ENCODE results near the gene AKR1B15. TPM values are rescaled to one million over a fixed set of nuclear protein-coding genes. Genes with fewer than 3 reads are reported as not detected.

AKR1B15 gene
- total and polyA plus RNA-seq, 2 experiments from 2014 or later: not detected

DNA sequence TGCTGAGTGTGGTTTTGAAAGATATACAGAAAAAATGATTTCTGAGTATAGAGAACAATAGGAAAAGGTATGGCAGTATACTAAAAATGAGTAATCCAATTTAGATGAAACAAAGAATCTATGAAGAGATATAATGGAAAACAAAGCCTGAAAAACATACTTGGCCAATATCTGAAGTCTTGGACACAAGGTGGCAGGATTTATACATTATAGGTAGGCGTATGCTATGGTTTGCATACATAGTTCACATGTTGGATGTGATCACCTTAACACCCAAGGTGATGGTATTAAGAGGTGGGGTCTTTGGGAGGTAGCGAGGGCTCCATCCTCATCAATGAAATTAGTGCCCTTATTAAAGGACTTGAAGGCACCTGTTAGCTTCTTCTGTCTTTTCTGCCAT lies 63.3 kb downstream of the AKR1B15 start:
- H3K36me3 ChIP-seq (ENCODE audit: insufficient read depth): no peaks in the 10 kb centered on the region
- H4K20me1 ChIP-seq (replicated peaks; ENCODE audit: insufficient read depth): no peaks in the 10 kb centered on the region
- no peaks in the 10 kb centered on the region for H3K9me3 Mint-ChIP-seq
- H2AFZ ChIP-seq: no peak overlapping the region
- no peaks in the 10 kb centered on the region for H3K4me1 Mint-ChIP-seq
- no peaks in the 10 kb centered on the region for H3K36me3 Mint-ChIP-seq (ENCODE audit: low read depth)
- H3K27me3 ChIP-seq (ENCODE audit: insufficient read depth): no peaks in the 10 kb centered on the region
- TF ChIP-seq JUNB (IDR thresholded peaks at IDR 0.05; ENCODE audit: unreplicated experiment) (no peak), NANOG (IDR thresholded peaks at IDR 0.05; ENCODE audit: borderline replicate concordance) (no peak), POLR2AphosphoS5 (IDR thresholded peaks at IDR 0.05; ENCODE audit: low read depth) (no peak), ZNF114 (CRISPR knock-in tag; IDR thresholded peaks at IDR 0.05) (no peak), ZNF331 (CRISPR knock-in tag; IDR thresholded peaks at IDR 0.05; ENCODE audit: low read depth) (no peak), EZH2phosphoT487 (IDR thresholded peaks at IDR 0.05; ENCODE audit: unreplicated experiment) (no peak)
- TF ChIP-seq, protein P1, sequence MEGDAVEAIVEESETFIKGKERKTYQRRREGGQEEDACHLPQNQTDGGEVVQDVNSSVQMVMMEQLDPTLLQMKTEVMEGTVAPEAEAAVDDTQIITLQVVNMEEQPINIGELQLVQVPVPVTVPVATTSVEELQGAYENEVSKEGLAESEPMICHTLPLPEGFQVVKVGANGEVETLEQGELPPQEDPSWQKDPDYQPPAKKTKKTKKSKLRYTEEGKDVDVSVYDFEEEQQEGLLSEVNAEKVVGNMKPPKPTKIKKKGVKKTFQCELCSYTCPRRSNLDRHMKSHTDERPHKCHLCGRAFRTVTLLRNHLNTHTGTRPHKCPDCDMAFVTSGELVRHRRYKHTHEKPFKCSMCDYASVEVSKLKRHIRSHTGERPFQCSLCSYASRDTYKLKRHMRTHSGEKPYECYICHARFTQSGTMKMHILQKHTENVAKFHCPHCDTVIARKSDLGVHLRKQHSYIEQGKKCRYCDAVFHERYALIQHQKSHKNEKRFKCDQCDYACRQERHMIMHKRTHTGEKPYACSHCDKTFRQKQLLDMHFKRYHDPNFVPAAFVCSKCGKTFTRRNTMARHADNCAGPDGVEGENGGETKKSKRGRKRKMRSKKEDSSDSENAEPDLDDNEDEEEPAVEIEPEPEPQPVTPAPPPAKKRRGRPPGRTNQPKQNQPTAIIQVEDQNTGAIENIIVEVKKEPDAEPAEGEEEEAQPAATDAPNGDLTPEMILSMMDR (conservative IDR thresholded peaks at IDR 0.05; ENCODE audit: low read depth in 2 of 2): 0 out of 4 replicates have a peak, but pooled peaks of 1 of the 2 experiments have one; percentile 9
- peaks cover 9% of the 10 kb centered on the region for H3K9me2 ChIP-seq (ENCODE audit: insufficient read depth)
- H3K4me1 ChIP-seq (ENCODE audit: insufficient read depth): no peaks in the 10 kb centered on the region
- no peak overlapping the region for H3K4me2 ChIP-seq
- no peak overlapping the region for H3K27ac Mint-ChIP-seq
- DNase-seq (ENCODE audit: low spot score) (no peak), ATAC-seq (no peak)
- H3K27ac ChIP-seq (ENCODE audit: low read depth): no peak overlapping the region
- H3K4me3 ChIP-seq: no peak overlapping the region
- H3K4me3 Mint-ChIP-seq: no peak overlapping the region
- no peaks in the 10 kb centered on the region for H3K79me2 ChIP-seq (replicated peaks; ENCODE audit: insufficient read depth)
- H3K27me3 Mint-ChIP-seq (ENCODE audit: insufficient read depth, low read depth, poor library complexity): no peaks in the 10 kb centered on the region
- H3F3A ChIP-seq (replicated peaks; ENCODE audit: low read depth): no peaks in the 10 kb centered on the region

DNA sequence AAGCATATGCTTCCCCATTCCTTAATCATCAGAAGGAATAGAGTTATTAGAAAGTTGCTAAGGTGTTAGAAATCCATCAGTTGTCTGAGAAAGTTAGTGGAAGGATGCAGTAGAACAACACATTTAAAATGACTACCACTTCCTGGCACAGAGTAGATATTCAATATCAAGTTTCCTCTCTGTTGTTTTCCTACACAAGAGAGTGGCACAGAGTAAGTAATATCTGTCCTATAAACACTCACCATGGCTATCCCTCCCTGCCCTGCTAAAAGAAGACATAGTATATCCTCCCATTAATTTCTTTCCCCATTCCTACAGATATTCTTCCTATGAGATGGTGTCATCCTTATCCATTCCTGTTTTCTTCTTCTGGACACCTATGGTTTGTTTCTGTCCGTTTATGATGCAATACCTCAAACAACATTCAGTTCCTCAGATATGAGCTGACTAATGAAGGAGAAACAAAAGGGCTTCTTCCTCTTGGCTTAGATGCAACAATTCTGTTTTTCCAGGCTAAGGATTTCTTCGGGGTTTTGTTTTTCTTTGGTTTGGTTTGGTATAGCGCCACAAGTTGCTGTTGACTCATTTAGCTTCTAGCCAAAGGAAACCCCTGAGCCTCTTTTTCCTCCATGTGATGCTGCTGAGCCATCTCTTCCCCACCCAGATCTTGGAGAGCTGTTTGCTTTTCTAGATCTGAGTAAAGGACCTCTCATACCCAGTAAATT lies 64.9 kb downstream of the AKR1B15 start:
- peaks cover 9% of the 10 kb centered on the region for H3K9me2 ChIP-seq (ENCODE audit: insufficient read depth)
- DNase-seq (ENCODE audit: low spot score) (no peak), ATAC-seq (no peak)
- no peaks in the 10 kb centered on the region for H3K79me2 ChIP-seq (replicated peaks; ENCODE audit: insufficient read depth)
- H3K27me3 ChIP-seq (ENCODE audit: insufficient read depth): no peaks in the 10 kb centered on the region
- H4K20me1 ChIP-seq (replicated peaks; ENCODE audit: insufficient read depth): no peaks in the 10 kb centered on the region
- no peaks in the 10 kb centered on the region for H3K4me1 Mint-ChIP-seq
- no peaks in the 10 kb centered on the region for H3K36me3 ChIP-seq (ENCODE audit: insufficient read depth)
- no peaks in the 10 kb centered on the region for H3K36me3 Mint-ChIP-seq (ENCODE audit: low read depth)
- no peaks in the 10 kb centered on the region for H3K4me1 ChIP-seq (ENCODE audit: insufficient read depth)
- no peaks in the 10 kb centered on the region for H3K9me3 Mint-ChIP-seq
- H2AFZ ChIP-seq: no peak overlapping the region; the same call in 1 of the 2 replicates
- H3K4me2 ChIP-seq: no peak overlapping the region
- no peak overlapping the region for H3K27ac ChIP-seq (ENCODE audit: low read depth)
- no peak overlapping the region for H3K4me3 Mint-ChIP-seq
- no peak overlapping the region for H3K27ac Mint-ChIP-seq
- H3K4me3 ChIP-seq: no peak overlapping the region
- H3K27me3 Mint-ChIP-seq (ENCODE audit: insufficient read depth, low read depth, poor library complexity): no peaks in the 10 kb centered on the region
- no peaks in the 10 kb centered on the region for H3F3A ChIP-seq (replicated peaks; ENCODE audit: low read depth)
- TF ChIP-seq, protein P2, sequence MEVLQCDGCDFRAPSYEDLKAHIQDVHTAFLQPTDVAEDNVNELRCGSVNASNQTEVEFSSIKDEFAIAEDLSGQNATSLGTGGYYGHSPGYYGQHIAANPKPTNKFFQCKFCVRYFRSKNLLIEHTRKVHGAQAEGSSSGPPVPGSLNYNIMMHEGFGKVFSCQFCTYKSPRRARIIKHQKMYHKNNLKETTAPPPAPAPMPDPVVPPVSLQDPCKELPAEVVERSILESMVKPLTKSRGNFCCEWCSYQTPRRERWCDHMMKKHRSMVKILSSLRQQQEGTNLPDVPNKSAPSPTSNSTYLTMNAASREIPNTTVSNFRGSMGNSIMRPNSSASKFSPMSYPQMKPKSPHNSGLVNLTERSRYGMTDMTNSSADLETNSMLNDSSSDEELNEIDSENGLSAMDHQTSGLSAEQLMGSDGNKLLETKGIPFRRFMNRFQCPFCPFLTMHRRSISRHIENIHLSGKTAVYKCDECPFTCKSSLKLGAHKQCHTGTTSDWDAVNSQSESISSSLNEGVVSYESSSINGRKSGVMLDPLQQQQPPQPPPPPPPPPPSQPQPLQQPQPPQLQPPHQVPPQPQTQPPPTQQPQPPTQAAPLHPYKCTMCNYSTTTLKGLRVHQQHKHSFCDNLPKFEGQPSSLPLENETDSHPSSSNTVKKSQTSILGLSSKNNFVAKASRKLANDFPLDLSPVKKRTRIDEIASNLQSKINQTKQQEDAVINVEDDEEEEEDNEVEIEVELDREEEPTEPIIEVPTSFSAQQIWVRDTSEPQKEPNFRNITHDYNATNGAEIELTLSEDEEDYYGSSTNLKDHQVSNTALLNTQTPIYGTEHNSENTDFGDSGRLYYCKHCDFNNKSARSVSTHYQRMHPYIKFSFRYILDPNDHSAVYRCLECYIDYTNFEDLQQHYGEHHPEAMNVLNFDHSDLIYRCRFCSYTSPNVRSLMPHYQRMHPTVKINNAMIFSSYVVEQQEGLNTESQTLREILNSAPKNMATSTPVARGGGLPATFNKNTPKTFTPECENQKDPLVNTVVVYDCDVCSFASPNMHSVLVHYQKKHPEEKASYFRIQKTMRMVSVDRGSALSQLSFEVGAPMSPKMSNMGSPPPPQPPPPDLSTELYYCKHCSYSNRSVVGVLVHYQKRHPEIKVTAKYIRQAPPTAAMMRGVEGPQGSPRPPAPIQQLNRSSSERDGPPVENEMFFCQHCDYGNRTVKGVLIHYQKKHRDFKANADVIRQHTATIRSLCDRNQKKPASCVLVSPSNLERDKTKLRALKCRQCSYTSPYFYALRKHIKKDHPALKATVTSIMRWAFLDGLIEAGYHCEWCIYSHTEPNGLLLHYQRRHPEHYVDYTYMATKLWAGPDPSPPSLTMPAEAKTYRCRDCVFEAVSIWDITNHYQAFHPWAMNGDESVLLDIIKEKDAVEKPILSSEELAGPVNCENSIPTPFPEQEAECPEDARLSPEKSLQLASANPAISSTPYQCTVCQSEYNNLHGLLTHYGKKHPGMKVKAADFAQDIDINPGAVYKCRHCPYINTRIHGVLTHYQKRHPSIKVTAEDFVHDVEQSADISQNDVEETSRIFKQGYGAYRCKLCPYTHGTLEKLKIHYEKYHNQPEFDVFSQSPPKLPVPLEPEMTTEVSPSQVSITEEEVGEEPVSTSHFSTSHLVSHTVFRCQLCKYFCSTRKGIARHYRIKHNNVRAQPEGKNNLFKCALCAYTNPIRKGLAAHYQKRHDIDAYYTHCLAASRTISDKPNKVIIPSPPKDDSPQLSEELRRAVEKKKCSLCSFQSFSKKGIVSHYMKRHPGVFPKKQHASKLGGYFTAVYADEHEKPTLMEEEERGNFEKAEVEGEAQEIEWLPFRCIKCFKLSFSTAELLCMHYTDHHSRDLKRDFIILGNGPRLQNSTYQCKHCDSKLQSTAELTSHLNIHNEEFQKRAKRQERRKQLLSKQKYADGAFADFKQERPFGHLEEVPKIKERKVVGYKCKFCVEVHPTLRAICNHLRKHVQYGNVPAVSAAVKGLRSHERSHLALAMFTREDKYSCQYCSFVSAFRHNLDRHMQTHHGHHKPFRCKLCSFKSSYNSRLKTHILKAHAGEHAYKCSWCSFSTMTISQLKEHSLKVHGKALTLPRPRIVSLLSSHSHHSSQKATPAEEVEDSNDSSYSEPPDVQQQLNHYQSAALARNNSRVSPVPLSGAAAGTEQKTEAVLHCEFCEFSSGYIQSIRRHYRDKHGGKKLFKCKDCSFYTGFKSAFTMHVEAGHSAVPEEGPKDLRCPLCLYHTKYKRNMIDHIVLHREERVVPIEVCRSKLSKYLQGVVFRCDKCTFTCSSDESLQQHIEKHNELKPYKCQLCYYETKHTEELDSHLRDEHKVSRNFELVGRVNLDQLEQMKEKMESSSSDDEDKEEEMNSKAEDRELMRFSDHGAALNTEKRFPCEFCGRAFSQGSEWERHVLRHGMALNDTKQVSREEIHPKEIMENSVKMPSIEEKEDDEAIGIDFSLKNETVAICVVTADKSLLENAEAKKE (CRISPR knock-in tag; IDR thresholded peaks at IDR 0.05): no peak
- TF ChIP-seq EZH2 (IDR thresholded peaks at IDR 0.05; ENCODE audit: low read depth, unreplicated experiment) (no peak), EZH2phosphoT487 (IDR thresholded peaks at IDR 0.05; ENCODE audit: unreplicated experiment) (no peak), NANOG (IDR thresholded peaks at IDR 0.05; ENCODE audit: borderline replicate concordance) (no peak), CREB1 (CRISPR knock-in tag; IDR thresholded peaks at IDR 0.05; ENCODE audit: low read depth) (no peak), ZNF114 (CRISPR knock-in tag; IDR thresholded peaks at IDR 0.05) (no peak)
- TF ChIP-seq, protein P3, sequence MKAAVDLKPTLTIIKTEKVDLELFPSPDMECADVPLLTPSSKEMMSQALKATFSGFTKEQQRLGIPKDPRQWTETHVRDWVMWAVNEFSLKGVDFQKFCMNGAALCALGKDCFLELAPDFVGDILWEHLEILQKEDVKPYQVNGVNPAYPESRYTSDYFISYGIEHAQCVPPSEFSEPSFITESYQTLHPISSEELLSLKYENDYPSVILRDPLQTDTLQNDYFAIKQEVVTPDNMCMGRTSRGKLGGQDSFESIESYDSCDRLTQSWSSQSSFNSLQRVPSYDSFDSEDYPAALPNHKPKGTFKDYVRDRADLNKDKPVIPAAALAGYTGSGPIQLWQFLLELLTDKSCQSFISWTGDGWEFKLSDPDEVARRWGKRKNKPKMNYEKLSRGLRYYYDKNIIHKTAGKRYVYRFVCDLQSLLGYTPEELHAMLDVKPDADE (IDR thresholded peaks at IDR 0.05): no peak
